HEK293 (cell line): ENCODE data around the gene LRRC74A.

Experiments
- BCL11B ChIP-seq: fragments of 450-650 bp; formaldehyde crosslinking; IDR thresholded peaks from 2 replicates; pipeline ENCODE4 v1.5.1; 2016; ENCODE audit warnings: low read depth, missing biosample characterization, missing genetic modification characterization
- OSR2 ChIP-seq: fragments of 450-650 bp; formaldehyde crosslinking; IDR thresholded peaks from 2 replicates; pipeline ENCODE4 v1.5.1; 2016; ENCODE audit warnings: missing biosample characterization, missing genetic modification characterization
- PRDM2 ChIP-seq: fragments of 450-650 bp; formaldehyde crosslinking; IDR thresholded peaks from 2 replicates; pipeline ENCODE4 v1.5.1; 2016; ENCODE audit warnings: missing biosample characterization, missing genetic modification characterization, borderline replicate concordance
- SALL2 ChIP-seq: fragments of 450-650 bp; formaldehyde crosslinking; IDR thresholded peaks from 2 replicates; pipeline ENCODE4 v1.5.0; 2017; ENCODE audit warnings: missing biosample characterization, mild to moderate bottlenecking, missing genetic modification characterization, borderline replicate concordance
- SP2 ChIP-seq: fragments of 450-650 bp; formaldehyde crosslinking; IDR thresholded peaks from 2 replicates; pipeline ENCODE4 v1.5.1; 2016; ENCODE audit warnings: missing biosample characterization, missing genetic modification characterization
- SP7 ChIP-seq: fragments of 450-650 bp; formaldehyde crosslinking; IDR thresholded peaks from 2 replicates; pipeline ENCODE4 v1.5.1; 2016; ENCODE audit warnings: missing biosample characterization, missing genetic modification characterization
- TRIM28 ChIP-seq: IDR thresholded peaks from 2 replicates; pipeline ENCODE4 v1.6.1; 2011; ENCODE audit warnings: low read length, control low read depth, borderline replicate concordance
- YY2 ChIP-seq: fragments of 450-650 bp; formaldehyde crosslinking; IDR thresholded peaks from 2 replicates; pipeline ENCODE4 v1.5.1; 2016; ENCODE audit warnings: missing biosample characterization, missing genetic modification characterization
- ZBTB1 ChIP-seq: fragments of 450-650 bp; formaldehyde crosslinking; IDR thresholded peaks from 2 replicates; pipeline ENCODE4 v1.5.1; 2016; ENCODE audit warnings: missing biosample characterization, missing genetic modification characterization
- ZNF121 ChIP-seq: fragments of 450-650 bp; formaldehyde crosslinking; IDR thresholded peaks from 2 replicates; pipeline ENCODE4 v1.5.1; 2016; ENCODE audit warnings: missing biosample characterization, missing genetic modification characterization
- ZNF132 ChIP-seq: fragments of 450-650 bp; formaldehyde crosslinking; IDR thresholded peaks from 2 replicates; pipeline ENCODE4 v1.5.1; 2017; ENCODE audit warnings: missing biosample characterization, missing genetic modification characterization, borderline replicate concordance
- ZNF133 ChIP-seq: fragments of 450-650 bp; formaldehyde crosslinking; IDR thresholded peaks from 2 replicates; pipeline ENCODE4 v1.5.1; 2016; ENCODE audit warnings: missing biosample characterization, missing genetic modification characterization
- ZNF157 ChIP-seq: fragments of 450-650 bp; formaldehyde crosslinking; IDR thresholded peaks from 2 replicates; pipeline ENCODE4 v1.5.1; 2016; ENCODE audit warnings: missing biosample characterization, missing genetic modification characterization
- ZNF19 ChIP-seq: fragments of 450-650 bp; formaldehyde crosslinking; IDR thresholded peaks from 2 replicates; pipeline ENCODE4; 2016; ENCODE audit warnings: missing biosample characterization, missing genetic modification characterization, low read depth
- ZNF2 ChIP-seq: fragments of 450-650 bp; formaldehyde crosslinking; IDR thresholded peaks from 2 replicates; pipeline ENCODE4 v1.5.1; 2016; ENCODE audit warnings: missing biosample characterization, missing genetic modification characterization
- ZNF274 ChIP-seq, 2 experiments: fragments of 200-500 bp in 1 of 2; fragments of 450-650 bp in 1 of 2; sonication (Bioruptor generic) in 1 of 2; formaldehyde crosslinking in 1 of 2; IDR thresholded peaks; 2 replicates each; pipeline versions ENCODE4 v1.5.1 to v1.6.1; 2014 to 2016; ENCODE audit warnings: borderline replicate concordance in 1 of 2, inconsistent platforms in 1 of 2, low read length in 1 of 2, missing biosample characterization in 1 of 2, missing genetic modification characterization in 1 of 2
- ZNF292 ChIP-seq: fragments of 450-650 bp; formaldehyde crosslinking; IDR thresholded peaks from 2 replicates; pipeline ENCODE4 v1.5.1; 2016; ENCODE audit warnings: low read depth, missing biosample characterization, missing genetic modification characterization, borderline replicate concordance
- ZNF302 ChIP-seq: fragments of 450-650 bp; formaldehyde crosslinking; IDR thresholded peaks from 2 replicates; pipeline ENCODE4 v1.5.1; 2016; ENCODE audit warnings: missing biosample characterization, missing genetic modification characterization, low read depth
- ZNF311 ChIP-seq: fragments of 450-650 bp; formaldehyde crosslinking; IDR thresholded peaks from 2 replicates; pipeline ENCODE4 v1.5.1; 2017; ENCODE audit warnings: missing biosample characterization, missing genetic modification characterization, borderline replicate concordance
- ZNF398 ChIP-seq: fragments of 450-650 bp; formaldehyde crosslinking; IDR thresholded peaks from 2 replicates; pipeline ENCODE4 v1.5.1; 2017; ENCODE audit warnings: missing biosample characterization, missing genetic modification characterization
- ZNF423 ChIP-seq: fragments of 450-650 bp; formaldehyde crosslinking; IDR thresholded peaks from 2 replicates; pipeline ENCODE4 v1.5.1; 2016; ENCODE audit warnings: missing biosample characterization, missing genetic modification characterization
- ZNF426 ChIP-seq: fragments of 450-650 bp; formaldehyde crosslinking; IDR thresholded peaks from 2 replicates; pipeline ENCODE4 v1.5.1; 2017; ENCODE audit warnings: missing biosample characterization, missing genetic modification characterization, mild to moderate bottlenecking, inconsistent platforms, moderate library complexity
- ZNF510 ChIP-seq: fragments of 450-650 bp; formaldehyde crosslinking; IDR thresholded peaks from 2 replicates; pipeline ENCODE4 v1.5.1; 2018; ENCODE audit warnings: mild to moderate bottlenecking, missing genetic modification characterization, missing biosample characterization; ENCODE audit not compliant: insufficient replicate concordance
- ZNF530 ChIP-seq: fragments of 450-650 bp; formaldehyde crosslinking; IDR thresholded peaks from 2 replicates; pipeline ENCODE4 v1.5.1; 2016; ENCODE audit warnings: low read depth, missing biosample characterization, missing genetic modification characterization
- ZNF664 ChIP-seq: fragments of 450-650 bp; formaldehyde crosslinking; IDR thresholded peaks from 2 replicates; pipeline ENCODE4 v1.5.1; 2016; ENCODE audit warnings: missing biosample characterization, missing genetic modification characterization
- ZNF785 ChIP-seq: fragments of 450-650 bp; formaldehyde crosslinking; IDR thresholded peaks from 2 replicates; pipeline ENCODE4 v1.5.1; 2016; ENCODE audit warnings: missing biosample characterization, missing genetic modification characterization
- ZNF837 ChIP-seq: fragments of 450-650 bp; formaldehyde crosslinking; IDR thresholded peaks from 2 replicates; pipeline ENCODE4 v1.5.1; 2016; ENCODE audit warnings: missing biosample characterization, missing genetic modification characterization
- TF ChIP-seq, protein P1 (sequence below): fragments of 450-650 bp; formaldehyde crosslinking; IDR thresholded peaks from 2 replicates; pipeline ENCODE4 v1.5.1; 2016; ENCODE audit warnings: missing biosample characterization, missing genetic modification characterization
- TF ChIP-seq, protein P2 (sequence below): fragments of 450-650 bp; formaldehyde crosslinking; IDR thresholded peaks from 2 replicates; pipeline ENCODE4 v1.5.1; 2017; ENCODE audit warnings: missing biosample characterization, missing genetic modification characterization
- TF ChIP-seq, protein P3 (sequence below): fragments of 450-650 bp; formaldehyde crosslinking; IDR thresholded peaks from 2 replicates; pipeline ENCODE4 v1.5.1; 2016; ENCODE audit warnings: missing biosample characterization, missing genetic modification characterization

The LRRC74A gene

DNA sequence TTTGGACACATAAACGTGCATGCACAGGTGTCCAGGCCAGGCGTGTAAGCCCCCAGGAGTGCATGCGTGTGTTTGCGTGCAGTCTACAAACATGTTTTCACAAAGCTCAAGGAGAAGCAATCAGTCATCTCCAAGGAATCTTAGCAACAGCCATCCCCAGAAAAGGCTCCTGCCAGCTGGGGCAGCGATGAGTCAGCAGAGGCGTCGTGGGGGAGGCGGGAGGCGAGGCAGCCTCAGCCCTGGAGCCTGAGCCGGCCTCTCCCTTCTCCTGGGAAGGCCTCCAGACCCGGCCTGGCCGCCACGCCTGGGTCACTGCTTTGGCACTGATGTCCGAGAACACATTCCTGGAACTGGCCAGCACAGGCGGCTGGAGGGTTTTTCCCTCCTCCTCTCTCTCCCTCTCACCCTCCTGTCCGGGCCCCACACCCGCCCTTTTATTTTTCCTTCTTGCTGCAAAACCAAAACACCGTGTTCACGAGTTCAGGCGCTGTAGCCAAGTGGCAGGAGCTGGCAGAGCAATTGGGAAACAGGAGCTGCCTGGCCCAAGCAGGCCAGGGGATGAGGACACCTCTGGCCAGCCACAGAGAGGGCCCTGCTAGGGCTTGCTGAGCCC is 92.7 kb downstream of the LRRC74A start (continued):
- no peak for TF ChIP-seq ZBTB1 (tag by site-specific recombination)
- TF ChIP-seq SP7 (tag by site-specific recombination) = peak; percentile 74
- TF ChIP-seq ZNF423 (tag by site-specific recombination) = no peak
- TF ChIP-seq OSR2 (tag by site-specific recombination) = 0 out of 2 replicates have a peak, but pooled peaks have one; percentile 4
- TF ChIP-seq ZNF426 (tag by site-specific recombination) = no peak
- no peak for TF ChIP-seq ZNF510 (tag by site-specific recombination)
- TF ChIP-seq ZNF132 (tag by site-specific recombination) = no peak
- TF ChIP-seq YY2 (tag by site-specific recombination) = no peak
- TF ChIP-seq ZNF837 (tag by site-specific recombination) = no peak
- peak; percentile 45 for TF ChIP-seq SP2 (tag by site-specific recombination)
- TF ChIP-seq, protein P1, sequence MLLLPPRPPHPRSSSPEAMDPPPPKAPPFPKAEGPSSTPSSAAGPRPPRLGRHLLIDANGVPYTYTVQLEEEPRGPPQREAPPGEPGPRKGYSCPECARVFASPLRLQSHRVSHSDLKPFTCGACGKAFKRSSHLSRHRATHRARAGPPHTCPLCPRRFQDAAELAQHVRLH (tag by site-specific recombination) = no peak
- TF ChIP-seq ZNF133 (tag by site-specific recombination) = no peak
- no peak for TF ChIP-seq ZNF292
- TF ChIP-seq ZNF530 (tag by site-specific recombination) = no peak
- TF ChIP-seq, protein P2, sequence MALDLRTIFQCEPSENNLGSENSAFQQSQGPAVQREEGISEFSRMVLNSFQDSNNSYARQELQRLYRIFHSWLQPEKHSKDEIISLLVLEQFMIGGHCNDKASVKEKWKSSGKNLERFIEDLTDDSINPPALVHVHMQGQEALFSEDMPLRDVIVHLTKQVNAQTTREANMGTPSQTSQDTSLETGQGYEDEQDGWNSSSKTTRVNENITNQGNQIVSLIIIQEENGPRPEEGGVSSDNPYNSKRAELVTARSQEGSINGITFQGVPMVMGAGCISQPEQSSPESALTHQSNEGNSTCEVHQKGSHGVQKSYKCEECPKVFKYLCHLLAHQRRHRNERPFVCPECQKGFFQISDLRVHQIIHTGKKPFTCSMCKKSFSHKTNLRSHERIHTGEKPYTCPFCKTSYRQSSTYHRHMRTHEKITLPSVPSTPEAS (tag by site-specific recombination) = no peak
- TF ChIP-seq ZNF121 = no peak
- no peak for TF ChIP-seq ZNF274 (IDR thresholded peaks at IDR 0.05; ENCODE audit: low read length)
- TF ChIP-seq ZNF274 (tag by site-specific recombination; IDR thresholded peaks at IDR 0.05; ENCODE audit: borderline replicate concordance) = no peak
- TF ChIP-seq ZNF19 = no peak
- TF ChIP-seq ZNF664 (tag by site-specific recombination) = no peak
- TF ChIP-seq ZNF311 = no peak
- TF ChIP-seq ZNF302 (tag by site-specific recombination) = no peak
- no peak for TF ChIP-seq ZNF2 (tag by site-specific recombination)
- no peak for TF ChIP-seq TRIM28
- no peak for TF ChIP-seq ZNF398
- no peak for TF ChIP-seq ZNF157 (tag by site-specific recombination)
- TF ChIP-seq, protein P3, sequence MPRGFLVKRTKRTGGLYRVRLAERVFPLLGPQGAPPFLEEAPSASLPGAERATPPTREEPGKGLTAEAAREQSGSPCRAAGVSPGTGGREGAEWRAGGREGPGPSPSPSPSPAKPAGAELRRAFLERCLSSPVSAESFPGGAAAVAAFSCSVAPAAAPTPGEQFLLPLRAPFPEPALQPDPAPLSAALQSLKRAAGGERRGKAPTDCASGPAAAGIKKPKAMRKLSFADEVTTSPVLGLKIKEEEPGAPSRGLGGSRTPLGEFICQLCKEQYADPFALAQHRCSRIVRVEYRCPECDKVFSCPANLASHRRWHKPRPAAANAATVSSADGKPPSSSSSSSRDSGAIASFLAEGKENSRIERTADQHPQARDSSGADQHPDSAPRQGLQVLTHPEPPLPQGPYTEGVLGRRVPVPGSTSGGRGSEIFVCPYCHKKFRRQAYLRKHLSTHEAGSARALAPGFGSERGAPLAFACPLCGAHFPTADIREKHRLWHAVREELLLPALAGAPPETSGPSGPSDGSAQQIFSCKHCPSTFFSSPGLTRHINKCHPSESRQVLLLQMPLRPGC (tag by site-specific recombination) = peak; percentile 60; the same call in 1 of the 2 replicates
- no peak for TF ChIP-seq ZNF785 (tag by site-specific recombination)
- no peak for TF ChIP-seq PRDM2 (tag by site-specific recombination)
- no peak for TF ChIP-seq BCL11B (tag by site-specific recombination)
- no peak for TF ChIP-seq SALL2 (tag by site-specific recombination)
